ENCODE measurements around the gene STKLD1. TPM values are rescaled to one million over a fixed set of nuclear protein-coding genes. Genes with fewer than 3 reads are reported as not detected.
A peak's percentile ranks its signal among the peaks of the same experiment; 100 is the strongest.
"Not testable (repeated sequence)": the region's sequence is repeated elsewhere in the genome, so short reads cannot be mapped to it uniquely, and the experiment has no call there.

The STKLD1 gene
- 1 to 10 TPM in 7 of 10 donors, under 1 TPM in 3; 0.87 to 2.1 (median 1.6) TPM for polyA plus RNA-seq (ENCODE audit: insufficient read length in 10 of 10)
- long read RNA-seq, donor 1: 0 reads
- long read RNA-seq, donor 2, partial matches to known transcripts: 10 of 15 reads
- long read RNA-seq, donor 2, other reads (novel, unspliced or antisense): 5 of 15 reads
- long read RNA-seq, donor 3: 0 reads
- long read RNA-seq, donor 4: 0 reads
- long read RNA-seq, donor 5, partial matches to known transcripts: 0 of 1 reads
- long read RNA-seq, donor 5, other reads (novel, unspliced or antisense): 0 of 1 reads
- long read RNA-seq, donor 6: 0 reads
- long read RNA-seq, donor 7: 0 reads
- long read RNA-seq, donor 8: 0 reads
- long read RNA-seq, donor 9: 0 reads

- DNase-seq: peak; percentile 97 to 98 (median 97)
Measured at GRCh38 chr9:133375724-133376654, at the start of gene STKLD1, which contains the start of gene SURF4. STKLD1 (plus strand) TSS chr9:133376366; CDS start chr9:133376474, 108 bp downstream. SURF4 (minus strand) TSS chr9:133376060; CDS start chr9:133375969, 91 bp downstream.

- DNase-seq: not testable (repeated sequence)
Measured at GRCh38 chr9:133327021-133327420, 49.1 kb upstream of the STKLD1 start.

- DNase-seq: no peak
Measured at GRCh38 chr9:133327834-133328484, 48.2 kb upstream of the STKLD1 start.

- peak in 1 of 3 donors; percentile 30 for DNase-seq
Measured at GRCh38 chr9:133329306-133330156, 46.6 kb upstream of the STKLD1 start.

GRCh38 chr9:133331221-133331620, 44.9 kb upstream of the STKLD1 start:
- DNase-seq: no peak

GRCh38 chr9:133331641-133332380, 44.4 kb upstream of the STKLD1 start:
- DNase-seq: no peak

- no peak for DNase-seq
Measured at GRCh38 chr9:133332381-133332730, 43.8 kb upstream of the STKLD1 start.

- DNase-seq: no peak
Measured at GRCh38 chr9:133333011-133333410, 43.2 kb upstream of the STKLD1 start.

- DNase-seq: no peak
Measured at GRCh38 chr9:133333566-133333965, 42.6 kb upstream of the STKLD1 start.

- no peak for DNase-seq
Measured at GRCh38 chr9:133334161-133334560, 42.0 kb upstream of the STKLD1 start.

GRCh38 chr9:133334888-133335287, 41.3 kb upstream of the STKLD1 start:
- not testable (repeated sequence) for DNase-seq

- peak; percentile 89 to 97 (median 92) for DNase-seq
Measured at GRCh38 chr9:133335924-133336811, 40.0 kb upstream of the STKLD1 start, which contains the start of gene SURF6. SURF6 (minus strand) TSS chr9:133336188; CDS start chr9:133336132, 56 bp downstream.

GRCh38 chr9:133339641-133340040, 36.5 kb upstream of the STKLD1 start:
- no peak for DNase-seq

GRCh38 chr9:133340256-133340655, 35.9 kb upstream of the STKLD1 start:
- DNase-seq: no peak

GRCh38 chr9:133340916-133341315, 35.2 kb upstream of the STKLD1 start:
- DNase-seq: no peak

GRCh38 chr9:133341369-133342068, 34.6 kb upstream of the STKLD1 start:
- peak in 1 of 3 donors; percentile 39 for DNase-seq

- no peak for DNase-seq
Measured at GRCh38 chr9:133342069-133342406, 34.1 kb upstream of the STKLD1 start.

GRCh38 chr9:133342570-133342969, 33.6 kb upstream of the STKLD1 start:
- no peak for DNase-seq

- DNase-seq: no peak
Measured at GRCh38 chr9:133344071-133344470, 32.1 kb upstream of the STKLD1 start.
